IMR-90 (cell line): ENCODE measurements around the gene DHX40. TPM values are rescaled to one million over a fixed set of nuclear protein-coding genes. Genes with fewer than 3 reads are reported as not detected.

Experiments
- ATAC-seq: fragments of 200-7000 bp; cut with Tn5 transposase; 2 replicates; pipeline ENCODE4 v1.9.1; 2020; ENCODE audit warnings: low read depth, mild to moderate bottlenecking, moderate library complexity
- BruUV-seq: library from RNA; stranded (reverse); fragments of 400-500 nt; replicated peaks from 2 replicates; lab custom pipeline; 2021; lab: Mats Ljungman, UMichigan
- CTCF ChIA-PET: fragments of 300-600 bp; formaldehyde crosslinking; extraction: SDS; loops from one replicate; lab custom pipeline; 2021; ENCODE audit warnings: antibody characterized with exemption; lab: Yijun Ruan, JAX
- POLR2A ChIA-PET: fragments of 300-600 bp; sonication (Branson Sonifier 250); formaldehyde crosslinking; loops from one replicate; lab custom pipeline; 2022; ENCODE audit warnings: antibody characterized with exemption; ENCODE audit not compliant: unreplicated experiment; lab: Charles Lee
- DNase-seq: peaks from one replicate; pipeline ENCODE4 v3.0.0; 2013
- H2AFZ ChIP-seq: replicated peaks from 2 replicates; pipeline ENCODE3; 2013; ENCODE audit warnings: low read length, mild to moderate bottlenecking; ENCODE audit not compliant: poor library complexity
- H2AK5ac ChIP-seq: 2 replicates; pipeline ENCODE4 v1.6.1; 2013; ENCODE audit warnings: low read depth, low read length, inconsistent platforms
- H2AK9ac ChIP-seq: replicated peaks from 2 replicates; pipeline ENCODE3; 2013; ENCODE audit warnings: mild to moderate bottlenecking, low read depth, low read length, moderate library complexity; ENCODE audit not compliant: poor library complexity
- H2BK120ac ChIP-seq: 2 replicates; pipeline ENCODE4 v1.6.1; 2013; ENCODE audit warnings: low read depth, low read length, inconsistent platforms
- H2BK15ac ChIP-seq: 3 replicates; pipeline ENCODE4 v1.6.1; 2013; ENCODE audit warnings: low read depth, low read length, inconsistent platforms
- H2BK20ac ChIP-seq: 2 replicates; pipeline ENCODE4 v1.6.1; 2013; ENCODE audit warnings: low read depth, mild to moderate bottlenecking, inconsistent platforms, low read length, moderate library complexity
- H2BK5ac ChIP-seq: 2 replicates; pipeline ENCODE4 v1.6.1; 2013; ENCODE audit warnings: mild to moderate bottlenecking, low read depth, low read length, inconsistent platforms; ENCODE audit not compliant: poor library complexity, severe bottlenecking
- H3K14ac ChIP-seq: replicated peaks from 2 replicates; pipeline ENCODE4 v1.6.1; 2013; ENCODE audit warnings: low read depth, low read length, inconsistent platforms
- H3K18ac ChIP-seq: 2 replicates; pipeline ENCODE4 v1.6.1; 2013; ENCODE audit warnings: low read depth, low read length, control low read depth
- H3K23ac ChIP-seq: 2 replicates; pipeline ENCODE4 v1.6.1; 2013; ENCODE audit warnings: low read depth, low read length, inconsistent platforms
- H3K27ac ChIP-seq: 2 replicates; pipeline ENCODE4 v1.5.1; 2013; ENCODE audit warnings: mild to moderate bottlenecking, control low read depth, low read length; ENCODE audit not compliant: insufficient read depth
- H3K27me3 ChIP-seq: 2 replicates; pipeline ENCODE4 v1.6.1; 2013; ENCODE audit warnings: low read length; ENCODE audit not compliant: control insufficient read depth, insufficient read depth
- H3K36me3 ChIP-seq: 2 replicates; pipeline ENCODE4 v1.6.1; 2013; ENCODE audit warnings: low read length, mixed read lengths; ENCODE audit not compliant: control insufficient read depth, insufficient read depth
- H3K4ac ChIP-seq: 2 replicates; pipeline ENCODE4 v1.6.1; 2013; ENCODE audit warnings: low read depth, low read length, inconsistent platforms
- H3K4me1 ChIP-seq: 2 replicates; pipeline ENCODE4 v1.6.1; 2013; ENCODE audit warnings: low read length, mixed read lengths; ENCODE audit not compliant: control insufficient read depth, insufficient read depth
- H3K4me2 ChIP-seq: 2 replicates; pipeline ENCODE4 v1.6.1; 2013; ENCODE audit warnings: low read depth, mild to moderate bottlenecking, control low read depth, low read length, moderate library complexity
- H3K4me3 ChIP-seq: 2 replicates; pipeline ENCODE4 v1.5.1; 2013; ENCODE audit warnings: low read depth, mild to moderate bottlenecking, control low read depth, low read length, moderate library complexity; ENCODE audit not compliant: insufficient read depth
- H3K56ac ChIP-seq: 2 replicates; pipeline ENCODE4 v1.6.1; 2013; ENCODE audit warnings: low read length, inconsistent platforms; ENCODE audit not compliant: insufficient read depth; ENCODE audit errors: extremely low read depth
- H3K79me1 ChIP-seq, 2 experiments: 2 replicates each; pipeline ENCODE4 v1.6.1; 2013; ENCODE audit warnings: low read length in 2 of 2, inconsistent platforms in 1 of 2, low read depth in 1 of 2
- H3K9ac ChIP-seq: 2 replicates; pipeline ENCODE4 v1.6.1; 2013; ENCODE audit warnings: low read depth, low read length, control low read depth
- H3K9me1 ChIP-seq: 2 replicates; pipeline ENCODE4 v1.6.1; 2013; ENCODE audit warnings: low read length, inconsistent platforms; ENCODE audit not compliant: insufficient read depth
- H3K9me3 ChIP-seq: 2 replicates; pipeline ENCODE4 v1.6.1; 2013; ENCODE audit warnings: low read length; ENCODE audit not compliant: control insufficient read depth, insufficient read depth
- H4K20me1 ChIP-seq: 2 replicates; pipeline ENCODE4 v1.6.1; 2013; ENCODE audit warnings: low read length, inconsistent platforms; ENCODE audit not compliant: insufficient read depth
- H4K5ac ChIP-seq: 2 replicates; pipeline ENCODE4 v1.6.1; 2013; ENCODE audit warnings: mild to moderate bottlenecking, low read depth, low read length, control low read depth
- H4K8ac ChIP-seq, 2 experiments: 2 replicates each; pipeline ENCODE4 v1.6.1; 2013; ENCODE audit warnings: low read depth in 2 of 2, low read length in 2 of 2, control low read depth in 1 of 2, inconsistent platforms in 1 of 2
- H4K91ac ChIP-seq: 2 replicates; pipeline ENCODE4 v1.6.1; 2013; ENCODE audit warnings: low read depth, low read length, inconsistent platforms; ENCODE audit not compliant: insufficient read depth
- BHLHE40 ChIP-seq: fragments of 150-350 bp; IDR thresholded peaks from 2 replicates; pipeline ENCODE4 v1.6.1; 2016; ENCODE audit warnings: mild to moderate bottlenecking, low read depth, low read length
- CEBPB ChIP-seq: IDR thresholded peaks from 2 replicates; pipeline ENCODE4 v1.6.1; 2012; ENCODE audit warnings: low read depth, low read length, improper control_type of control experiment
- CHD1 ChIP-seq: IDR thresholded peaks from 2 replicates; pipeline ENCODE4 v1.6.1; 2012; ENCODE audit warnings: low read depth, low read length, improper control_type of control experiment
- FOS ChIP-seq: fragments of 150-350 bp; IDR thresholded peaks from 2 replicates; pipeline ENCODE4 v1.6.1; 2016; ENCODE audit warnings: low read depth, low read length
- MAFK ChIP-seq: IDR thresholded peaks from 2 replicates; pipeline ENCODE4 v1.6.1; 2012; ENCODE audit warnings: low read depth, low read length, improper control_type of control experiment
- MAZ ChIP-seq: IDR thresholded peaks from 2 replicates; pipeline ENCODE4 v1.6.1; 2012; ENCODE audit warnings: low read depth, mild to moderate bottlenecking, low read length, improper control_type of control experiment, moderate library complexity, borderline replicate concordance
- MXI1 ChIP-seq: IDR thresholded peaks from 2 replicates; pipeline ENCODE4 v1.6.1; 2012; ENCODE audit warnings: low read depth, mild to moderate bottlenecking, low read length, moderate library complexity, borderline replicate concordance
- NFE2L2 ChIP-seq: fragments of 150-350 bp; IDR thresholded peaks from 2 replicates; pipeline ENCODE4 v1.6.1; 2016; ENCODE audit warnings: low read depth, mild to moderate bottlenecking, low read length
- POLR2A ChIP-seq: IDR thresholded peaks from 2 replicates; pipeline ENCODE4 v1.6.1; 2012; ENCODE audit warnings: mild to moderate bottlenecking, low read depth, low read length
- RAD21 ChIP-seq: IDR thresholded peaks from 2 replicates; pipeline ENCODE4 v1.6.1; 2012; ENCODE audit warnings: low read length, improper control_type of control experiment
- RCOR1 ChIP-seq: IDR thresholded peaks from 2 replicates; pipeline ENCODE4 v1.6.1; 2012; ENCODE audit warnings: mild to moderate bottlenecking, low read length, improper control_type of control experiment; ENCODE audit not compliant: insufficient replicate concordance
- RFX5 ChIP-seq: IDR thresholded peaks from 2 replicates; pipeline ENCODE4 v1.8.0; 2012; ENCODE audit warnings: low read depth, mild to moderate bottlenecking, low read length, moderate library complexity
- SMC3 ChIP-seq: fragments of 150-350 bp; IDR thresholded peaks from 2 replicates; pipeline ENCODE4 v1.6.1; 2016; ENCODE audit warnings: low read depth, mild to moderate bottlenecking, antibody characterized with exemption, low read length, moderate library complexity
- WGBS, 2 experiments: methylation state at CpG; one replicate each; pipeline versions ENCODE4 v1.1.5 to v1.1.7; 2013; ENCODE audit warnings: missing lambda C conversion rate in 2 of 2; ENCODE audit not compliant: insufficient read length in 1 of 2; ENCODE audit errors: extremely low coverage in 2 of 2; 5-methylcytosine and 5-hydroxymethylcytosine counted together
- dilution Hi-C: fragments of 300-500 bp; cut with HindIII; formaldehyde crosslinking; loops from one replicate; pipeline ENCODE4 v1.14.3; 2018; ENCODE audit warnings: low sequenced_read_pairs; ENCODE audit not compliant: unreplicated experiment
- in situ Hi-C: fragments of 300-500 bp; cut with MboI; formaldehyde crosslinking; loops from 3 replicates; pipeline ENCODE4 v1.14.3; 2019; ENCODE audit warnings: low sequenced_read_pairs, inconsistent platforms, mixed read lengths
- intact Hi-C: fragments of 100-400 bp; cut with micrococcal nuclease; formaldehyde crosslinking; loops from 2 replicates; pipeline ENCODE4 v1.10.0; 2022
- polyA plus RNA-seq, 3 experiments: library from polyadenylated mRNA; depleted of rRNA; stranded (reverse); fragments of >200 nt; gene quantifications; 2 replicates each; pipeline ENCODE4 v1.2.3, GENCODE V29; 2012; ENCODE audit warnings: low replicate concordance in 1 of 3
- total RNA-seq: library from RNA; depleted of rRNA; stranded (reverse); fragments of >200 nt; gene quantifications from 2 replicates; pipeline ENCODE4 v1.2.3, GENCODE V29; 2012
- TF ChIP-seq, protein P1 (sequence below): fragments of 150-350 bp; IDR thresholded peaks from 2 replicates; pipeline ENCODE4 v1.6.1; 2016; ENCODE audit warnings: low read depth, mild to moderate bottlenecking, low read length, moderate library complexity, borderline replicate concordance
- TF ChIP-seq, protein P2 (sequence below): fragments of 150-350 bp; IDR thresholded peaks from 2 replicates; pipeline ENCODE4 v1.6.1; 2017; ENCODE audit warnings: mild to moderate bottlenecking, antibody characterized with exemption, low read length, low read depth
- TF ChIP-seq, protein P3 (sequence below): conservative IDR thresholded peaks from 2 replicates; pipeline ENCODE4 v1.5.1; 2012; ENCODE audit warnings: mild to moderate bottlenecking, low read depth, low read length, improper control_type of control experiment

DHX40 gene
- total and polyA plus RNA-seq, 2 of the 4 experiments (the other 2 are of a cell fraction) = 17.4 to 44.4 TPM

DNA sequence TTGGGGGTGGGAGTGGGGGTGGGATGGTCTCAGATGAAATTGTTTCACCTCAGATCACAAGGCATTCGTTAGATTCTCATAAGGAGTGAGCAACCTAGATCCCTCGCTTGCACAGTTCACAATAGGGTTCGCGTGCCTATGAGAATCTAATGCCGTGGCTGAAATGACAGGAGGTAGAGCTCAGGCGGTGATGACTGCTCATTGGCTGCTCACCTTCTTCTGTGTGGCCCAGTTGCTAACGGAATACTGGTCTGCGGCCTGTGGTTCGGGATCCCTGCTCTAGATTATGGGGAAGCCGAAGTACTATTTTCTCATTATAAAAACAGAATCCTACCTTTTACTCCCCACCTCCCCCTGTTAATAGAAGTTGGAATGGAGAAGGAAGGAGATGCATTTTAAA, 73.1 kb downstream of the DHX40 start:
- H2AFZ ChIP-seq = no peak overlapping the region
- no TSS peak for BruUV-seq
- no peak overlapping the region for H2BK20ac ChIP-seq
- H4K91ac ChIP-seq = no peak overlapping the region
- ATAC-seq = no peak
- intact Hi-C loops (no loop called here), in situ Hi-C loops (no loop called here), dilution Hi-C loops (no loop called here)
- H3K14ac ChIP-seq = no peak overlapping the region
- H3K18ac ChIP-seq = no peak overlapping the region
- no peak overlapping the region for H4K5ac ChIP-seq
- WGBS, 2 experiments = 92% methylated on average over 4 of the region's 10 CpGs; no CpG with 5 or more reads in 1 of the 2 experiments
- TF ChIP-seq CEBPB (no peak), RCOR1 (no peak), SMC3 (no peak), RAD21 (no peak), BHLHE40 (no peak), MXI1 (no peak), RFX5 (no peak), NFE2L2 (no peak), FOS (no peak), MAFK (no peak), MAZ (no peak), CHD1 (no peak), POLR2A (no peak)
- TF ChIP-seq, protein P1, sequence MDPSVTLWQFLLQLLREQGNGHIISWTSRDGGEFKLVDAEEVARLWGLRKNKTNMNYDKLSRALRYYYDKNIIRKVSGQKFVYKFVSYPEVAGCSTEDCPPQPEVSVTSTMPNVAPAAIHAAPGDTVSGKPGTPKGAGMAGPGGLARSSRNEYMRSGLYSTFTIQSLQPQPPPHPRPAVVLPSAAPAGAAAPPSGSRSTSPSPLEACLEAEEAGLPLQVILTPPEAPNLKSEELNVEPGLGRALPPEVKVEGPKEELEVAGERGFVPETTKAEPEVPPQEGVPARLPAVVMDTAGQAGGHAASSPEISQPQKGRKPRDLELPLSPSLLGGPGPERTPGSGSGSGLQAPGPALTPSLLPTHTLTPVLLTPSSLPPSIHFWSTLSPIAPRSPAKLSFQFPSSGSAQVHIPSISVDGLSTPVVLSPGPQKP = no peak
- TF ChIP-seq, protein P2, sequence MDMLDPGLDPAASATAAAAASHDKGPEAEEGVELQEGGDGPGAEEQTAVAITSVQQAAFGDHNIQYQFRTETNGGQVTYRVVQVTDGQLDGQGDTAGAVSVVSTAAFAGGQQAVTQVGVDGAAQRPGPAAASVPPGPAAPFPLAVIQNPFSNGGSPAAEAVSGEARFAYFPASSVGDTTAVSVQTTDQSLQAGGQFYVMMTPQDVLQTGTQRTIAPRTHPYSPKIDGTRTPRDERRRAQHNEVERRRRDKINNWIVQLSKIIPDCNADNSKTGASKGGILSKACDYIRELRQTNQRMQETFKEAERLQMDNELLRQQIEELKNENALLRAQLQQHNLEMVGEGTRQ = no peak
- TF ChIP-seq, protein P3, sequence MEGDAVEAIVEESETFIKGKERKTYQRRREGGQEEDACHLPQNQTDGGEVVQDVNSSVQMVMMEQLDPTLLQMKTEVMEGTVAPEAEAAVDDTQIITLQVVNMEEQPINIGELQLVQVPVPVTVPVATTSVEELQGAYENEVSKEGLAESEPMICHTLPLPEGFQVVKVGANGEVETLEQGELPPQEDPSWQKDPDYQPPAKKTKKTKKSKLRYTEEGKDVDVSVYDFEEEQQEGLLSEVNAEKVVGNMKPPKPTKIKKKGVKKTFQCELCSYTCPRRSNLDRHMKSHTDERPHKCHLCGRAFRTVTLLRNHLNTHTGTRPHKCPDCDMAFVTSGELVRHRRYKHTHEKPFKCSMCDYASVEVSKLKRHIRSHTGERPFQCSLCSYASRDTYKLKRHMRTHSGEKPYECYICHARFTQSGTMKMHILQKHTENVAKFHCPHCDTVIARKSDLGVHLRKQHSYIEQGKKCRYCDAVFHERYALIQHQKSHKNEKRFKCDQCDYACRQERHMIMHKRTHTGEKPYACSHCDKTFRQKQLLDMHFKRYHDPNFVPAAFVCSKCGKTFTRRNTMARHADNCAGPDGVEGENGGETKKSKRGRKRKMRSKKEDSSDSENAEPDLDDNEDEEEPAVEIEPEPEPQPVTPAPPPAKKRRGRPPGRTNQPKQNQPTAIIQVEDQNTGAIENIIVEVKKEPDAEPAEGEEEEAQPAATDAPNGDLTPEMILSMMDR = no peak
- H3K4ac ChIP-seq = no peak overlapping the region
- no peak overlapping the region for H3K4me3 ChIP-seq
- H2AK5ac ChIP-seq = no peak overlapping the region
- H3K9ac ChIP-seq = no peak overlapping the region
- peaks cover 1% of the 10 kb centered on the region for H3K36me3 ChIP-seq
- POLR2A ChIA-PET = no interaction called here
- no peak overlapping the region for H4K8ac ChIP-seq
- H3K4me2 ChIP-seq = no peak overlapping the region
- H2BK5ac ChIP-seq = no peak overlapping the region
- peaks cover 8% of the 10 kb centered on the region for H3K4me1 ChIP-seq
- CTCF ChIA-PET = interaction anchor here (0.9 kb wide), 1 partner anchor 21 kb away, joined by 4 read pairs; no protein-coding TSS in a partner anchor
- no peak for DNase-seq
- H3K27me3 ChIP-seq = no peaks in the 10 kb centered on the region
- H3K79me1 ChIP-seq = peaks cover 3 to 41% of the 10 kb centered on the region in 2 experiments; a peak in 3 of 4 replicates
- no peak overlapping the region for H3K23ac ChIP-seq
- H3K9me3 ChIP-seq = no peaks in the 10 kb centered on the region
- H3K9me1 ChIP-seq = peaks cover 7% of the 10 kb centered on the region
- H2AK9ac ChIP-seq = no peak overlapping the region
- no peak overlapping the region for H3K27ac ChIP-seq
- no peak overlapping the region for H2BK120ac ChIP-seq
- peaks cover 99% of the 10 kb centered on the region for H4K20me1 ChIP-seq
- H2BK15ac ChIP-seq = no peak overlapping the region
- H3K56ac ChIP-seq = no peak overlapping the region
